Left colon (tissue), 2 donors: ENCODE results near the gene NDRG3. TPM values are rescaled to one million over a fixed set of nuclear protein-coding genes. Genes with fewer than 3 reads are reported as not detected.
"Not testable (repeated sequence)": the region's sequence is repeated elsewhere in the genome, so short reads cannot be mapped to it uniquely, and the experiment has no call there.

Experiments
- ATAC-seq: fragments of 200-7000 bp; cut with Tn5 transposase; one replicate; pipeline ENCODE4 v1.9.1; 2020; ENCODE audit warnings: mild to moderate bottlenecking, moderate library complexity
- DNase-seq, 2 donors: peaks; one replicate each; pipeline ENCODE4 v3.0.0-alpha.2; 2020
- intact Hi-C, 2 donors: fragments of 100-400 bp; cut with DNase I in 1 of 2; cut with micrococcal nuclease in 1 of 2; formaldehyde crosslinking; loops; one replicate each; pipeline versions ENCODE4 v1.11.2 to v1.14.0; 2022; cut with DNase I, micrococcal nuclease
- total RNA-seq, 2 donors: library from RNA; stranded (reverse); fragmentation: NEBNext Ultra II Directional; extraction: Animal tissue kit (Norgen Biotek cat#: 25700); gene quantifications; one replicate each; pipeline ENCODE4 v1.2.1, GENCODE V29; 2021
- donor health status: DM: no; HTN: no; CAD: no.
- donor health status: DM: yes; HTN: yes; CAD: no.

The NDRG3 gene
- total RNA-seq, 2 donors from 2014 or later: 29.1 to 32.7 TPM

- DNase-seq (no peak), ATAC-seq (no peak)
- intact Hi-C loops: no loop called here
Observed at GRCh38 chr20:36628076-36628475, 117.8 kb downstream of the NDRG3 start.

- intact Hi-C loops: no loop called here
- no peak for DNase-seq
- ATAC-seq: no peak
Observed at GRCh38 chr20:36624944-36625324, 121.0 kb downstream of the NDRG3 start.

- peak; percentile 99 for ATAC-seq
Observed at GRCh38 chr20:36624068-36624943, 121.6 kb downstream of the NDRG3 start.

GRCh38 chr20:36623444-36623843, 122.4 kb downstream of the NDRG3 start:
- ATAC-seq (no peak), DNase-seq (no peak)
- intact Hi-C loops: no loop called here

More at GRCh38 chr20:36624068-36624943, 121.6 kb downstream of the NDRG3 start:
- intact Hi-C loops: no loop called here
- DNase-seq: peak; percentile 55 to 77

GRCh38 chr20:36620917-36621316, 125.0 kb downstream of the NDRG3 start:
- ATAC-seq (no peak), DNase-seq (no peak)
- intact Hi-C loops: no loop called here

- intact Hi-C loops: no loop called here
Observed at GRCh38 chr20:36614781-36615557, 130.9 kb downstream of the NDRG3 start.

GRCh38 chr20:36613974-36614373, 131.9 kb downstream of the NDRG3 start:
- intact Hi-C loops: no loop called here
- ATAC-seq (peak; percentile 63), DNase-seq (peak; percentile 29 to 47)

More at GRCh38 chr20:36614781-36615557, 130.9 kb downstream of the NDRG3 start:
- ATAC-seq (no peak), DNase-seq (no peak)

- DNase-seq (no peak), ATAC-seq (no peak)
- intact Hi-C loops: no loop called here
Observed at GRCh38 chr20:36611625-36612024, 134.3 kb downstream of the NDRG3 start.

GRCh38 chr20:36608388-36608728, 137.5 kb downstream of the NDRG3 start:
- ATAC-seq, DNase-seq, intact Hi-C loops: not testable (repeated sequence)

- peak in 1 of 2 donors; percentile 70 for DNase-seq
- intact Hi-C loops: no loop called here
Observed at GRCh38 chr20:36607586-36608387, 138.1 kb downstream of the NDRG3 start.

GRCh38 chr20:36606158-36607066, 139.5 kb downstream of the NDRG3 start:
- ATAC-seq (peak; percentile 42), DNase-seq (peak; percentile 37 to 58)
- intact Hi-C loops: no loop called here

More at GRCh38 chr20:36607586-36608387, 138.1 kb downstream of the NDRG3 start:
- ATAC-seq: peak; percentile 52

- ATAC-seq: peak; percentile 87
- peak; percentile 98 to 99 for DNase-seq
- intact Hi-C loops: no loop called here
Observed at GRCh38 chr20:36605399-36606157, 140.3 kb downstream of the NDRG3 start, which contains the start of gene RAB5IF. Gene RAB5IF (plus strand): TSS chr20:36605779. CDS start chr20:36605952, 173 bp downstream.

GRCh38 chr20:36604952-36605398, 140.9 kb downstream of the NDRG3 start:
- intact Hi-C loops: loop anchor here in 1 of 2 donors (5.0 kb wide), 1 partner anchor 48 kb away; no protein-coding TSS in a partner anchor
- DNase-seq (peak; percentile 55 to 62), ATAC-seq (no peak)
